ENCODE results near the gene CHRD.

DNA sequence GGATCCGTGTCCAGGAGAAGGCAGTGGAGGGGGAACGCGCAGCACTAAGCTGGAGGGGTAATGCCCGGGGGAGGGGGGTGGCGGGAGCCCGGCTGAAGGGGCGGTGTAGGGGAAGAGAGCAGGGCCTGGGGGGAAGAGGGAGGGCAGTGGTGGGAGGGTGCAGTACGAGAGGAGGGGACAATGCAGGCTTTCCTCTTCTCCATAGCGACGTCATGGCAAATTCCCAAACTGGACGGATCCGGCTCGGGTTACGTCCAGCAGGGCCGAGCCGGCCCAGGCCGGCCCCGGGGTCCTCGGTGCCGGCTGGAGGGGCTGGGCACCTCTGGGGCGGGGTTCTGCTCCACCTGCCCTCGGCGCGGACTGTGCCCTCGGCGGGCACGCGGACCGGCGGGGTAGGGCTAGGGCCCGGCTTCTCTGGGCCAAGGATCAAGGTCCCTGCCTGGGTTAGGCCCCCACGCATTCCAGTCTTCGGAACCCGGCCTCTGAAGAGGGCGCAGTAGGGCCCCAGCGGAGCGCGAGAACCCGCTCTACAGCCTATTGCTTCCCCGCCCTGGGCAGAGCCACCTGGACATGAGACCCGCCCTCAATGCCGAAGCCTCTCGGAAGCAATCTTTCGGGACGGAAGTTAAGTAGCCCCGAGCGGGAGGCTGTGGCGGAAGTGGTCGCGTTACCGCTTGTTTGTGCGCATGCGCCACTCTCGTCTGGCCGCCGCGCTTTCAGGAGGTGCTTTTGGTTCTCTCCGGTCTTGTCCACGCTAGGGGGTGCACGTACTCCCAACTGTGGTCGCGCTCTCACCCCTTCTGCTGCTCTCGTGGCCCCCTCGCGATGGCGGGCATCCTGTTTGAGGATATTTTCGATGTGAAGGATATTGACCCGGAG is 16.9 kb upstream of the CHRD start:
- TF ChIP-seq, protein P1, sequence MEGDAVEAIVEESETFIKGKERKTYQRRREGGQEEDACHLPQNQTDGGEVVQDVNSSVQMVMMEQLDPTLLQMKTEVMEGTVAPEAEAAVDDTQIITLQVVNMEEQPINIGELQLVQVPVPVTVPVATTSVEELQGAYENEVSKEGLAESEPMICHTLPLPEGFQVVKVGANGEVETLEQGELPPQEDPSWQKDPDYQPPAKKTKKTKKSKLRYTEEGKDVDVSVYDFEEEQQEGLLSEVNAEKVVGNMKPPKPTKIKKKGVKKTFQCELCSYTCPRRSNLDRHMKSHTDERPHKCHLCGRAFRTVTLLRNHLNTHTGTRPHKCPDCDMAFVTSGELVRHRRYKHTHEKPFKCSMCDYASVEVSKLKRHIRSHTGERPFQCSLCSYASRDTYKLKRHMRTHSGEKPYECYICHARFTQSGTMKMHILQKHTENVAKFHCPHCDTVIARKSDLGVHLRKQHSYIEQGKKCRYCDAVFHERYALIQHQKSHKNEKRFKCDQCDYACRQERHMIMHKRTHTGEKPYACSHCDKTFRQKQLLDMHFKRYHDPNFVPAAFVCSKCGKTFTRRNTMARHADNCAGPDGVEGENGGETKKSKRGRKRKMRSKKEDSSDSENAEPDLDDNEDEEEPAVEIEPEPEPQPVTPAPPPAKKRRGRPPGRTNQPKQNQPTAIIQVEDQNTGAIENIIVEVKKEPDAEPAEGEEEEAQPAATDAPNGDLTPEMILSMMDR (IDR thresholded peaks at IDR 0.05; ENCODE audit: low read depth, low read length, poor library complexity, severe bottlenecking) = peak; percentile 76
- no peak for TF ChIP-seq EZH2phosphoT487 (IDR thresholded peaks at IDR 0.05; ENCODE audit: borderline replicate concordance, low read length)

All from DOHH2 (cell line).